Measurements from ENCODE around the gene NRP2. TPM values are rescaled to one million over a fixed set of nuclear protein-coding genes. Genes with fewer than 3 reads are reported as not detected.

Gene NRP2
- total RNA-seq, 1 donor, result 11.2 TPM

- no peak for TF ChIP-seq CTCF (IDR thresholded peaks at IDR 0.05; ENCODE audit: insufficient read depth, low read length)
- no peak for DNase-seq (ENCODE audit: low read depth)
- no peak overlapping the region for H3K4me3 ChIP-seq (ENCODE audit: low read depth, low read length)
Observed at GRCh38 chr2:205689820-205690219, 7.5 kb downstream of the NRP2 start.

GRCh38 chr2:205692104-205692503, 9.8 kb downstream of the NRP2 start:
- no peak for TF ChIP-seq CTCF (IDR thresholded peaks at IDR 0.05; ENCODE audit: insufficient read depth, low read length)
- no peak overlapping the region for H3K4me3 ChIP-seq (ENCODE audit: low read depth, low read length)
- peak; percentile 66 for DNase-seq (ENCODE audit: low read depth)

GRCh38 chr2:205694256-205694655, 12.0 kb downstream of the NRP2 start:
- TF ChIP-seq CTCF (IDR thresholded peaks at IDR 0.05; ENCODE audit: insufficient read depth, low read length), result no peak
- no peak overlapping the region for H3K4me3 ChIP-seq (ENCODE audit: low read depth, low read length)
- DNase-seq (ENCODE audit: low read depth), result no peak

GRCh38 chr2:205695460-205695991, 13.2 kb downstream of the NRP2 start:
- no peak overlapping the region for H3K4me3 ChIP-seq (ENCODE audit: low read depth, low read length)
- peak; percentile 73 for DNase-seq (ENCODE audit: low read depth)
- TF ChIP-seq CTCF (IDR thresholded peaks at IDR 0.05; ENCODE audit: insufficient read depth, low read length), result no peak

GRCh38 chr2:205696331-205696926, 14.1 kb downstream of the NRP2 start:
- no peak for DNase-seq (ENCODE audit: low read depth)
- peak; percentile 21 for TF ChIP-seq CTCF (IDR thresholded peaks at IDR 0.05; ENCODE audit: insufficient read depth, low read length)
- no peak overlapping the region for H3K4me3 ChIP-seq (ENCODE audit: low read depth, low read length)

GRCh38 chr2:205696927-205697441, 14.7 kb downstream of the NRP2 start:
- no peak for DNase-seq (ENCODE audit: low read depth)
- no peak overlapping the region for H3K4me3 ChIP-seq (ENCODE audit: low read depth, low read length)
- no peak for TF ChIP-seq CTCF (IDR thresholded peaks at IDR 0.05; ENCODE audit: insufficient read depth, low read length)

All from fibroblast of the aortic adventitia (primary cell).